HepG2 (cell line): ENCODE measurements around the gene CAV3. TPM values are rescaled to one million over a fixed set of nuclear protein-coding genes. Genes with fewer than 3 reads are reported as not detected.

ENCODE experiments used
- EEA1 ChIP-seq: sonication (generic); formaldehyde crosslinking; IDR thresholded peaks from 2 replicates; pipeline ENCODE4 v1.5.1; 2020; ENCODE audit warnings: mild to moderate bottlenecking, missing genetic modification reagents, borderline replicate concordance
- GABPA ChIP-seq, 2 experiments: IDR thresholded peaks; 2 replicates each; pipeline ENCODE4 v1.6.1; 2011 to 2016; ENCODE audit warnings: low read depth in 2 of 2, low read length in 1 of 2, missing biosample characterization in 1 of 2, missing genetic modification characterization in 1 of 2
- GRHL1 ChIP-seq: sonication (generic); formaldehyde crosslinking; conservative IDR thresholded peaks from 2 replicates; pipeline ENCODE4 v1.8.0; 2022; ENCODE audit warnings: missing genetic modification reagents
- HIC2 ChIP-seq: sonication (generic); formaldehyde crosslinking; IDR thresholded peaks from 2 replicates; pipeline ENCODE4 v1.9.0; 2022; ENCODE audit warnings: low read depth, missing genetic modification reagents
- IKZF5 ChIP-seq: IDR thresholded peaks from 2 replicates; pipeline ENCODE4 v1.6.1; 2018; ENCODE audit warnings: missing genetic modification reagents, mild to moderate bottlenecking, missing compliant biosample characterization
- KLF6 ChIP-seq: IDR thresholded peaks from 2 replicates; pipeline ENCODE4 v1.8.0; 2016; ENCODE audit warnings: missing biosample characterization, missing genetic modification reagents
- RORA ChIP-seq: sonication (generic); formaldehyde crosslinking; IDR thresholded peaks from 2 replicates; pipeline ENCODE4 v1.5.0; 2020; ENCODE audit warnings: mild to moderate bottlenecking, missing genetic modification reagents, moderate library complexity
- SALL1 ChIP-seq: sonication (generic); formaldehyde crosslinking; IDR thresholded peaks from 2 replicates; pipeline ENCODE4 v1.8.0; 2022; ENCODE audit warnings: mild to moderate bottlenecking, missing genetic modification reagents
- TFDP2 ChIP-seq: sonication (generic); formaldehyde crosslinking; IDR thresholded peaks from 2 replicates; pipeline ENCODE4 v1.4.0; 2020; ENCODE audit warnings: missing genetic modification reagents
- ZBTB33 ChIP-seq: sonication (generic); formaldehyde crosslinking; IDR thresholded peaks from 2 replicates; pipeline ENCODE4 v1.4.0; 2020; ENCODE audit warnings: missing genetic modification reagents
- ZNF281 ChIP-seq: sonication (generic); formaldehyde crosslinking; IDR thresholded peaks from 2 replicates; pipeline ENCODE4 v1.4.0; 2020; ENCODE audit warnings: missing genetic modification reagents, borderline replicate concordance
- ZNF574 ChIP-seq: sonication (generic); formaldehyde crosslinking; IDR thresholded peaks from 2 replicates; pipeline ENCODE4 v1.4.0; 2020; ENCODE audit warnings: missing genetic modification reagents
- polyA plus RNA-seq, 8 experiments: library from polyadenylated mRNA; depleted of rRNA in 3 of 8; stranded (reverse) in 7 of 8; unstranded in 1 of 8; fragments of >200 nt; fragmentation: Illumina TruSeq in 4 of 8; extraction: Trizol in 4 of 8; gene quantifications; 2 replicates each; pipeline versions ENCODE4 v1.2.1 to v1.2.3, GENCODE V29; 2011 to 2016; ENCODE audit warnings: low read depth in 4 of 8, missing spikeins in 1 of 8, mixed read lengths in 1 of 8; ENCODE audit not compliant: insufficient read depth in 1 of 8
- total RNA-seq, 5 experiments: library from RNA; depleted of rRNA; stranded (reverse); fragments of >200 nt; fragmentation: Illumina TruSeq; extraction: Trizol; gene quantifications; 2 replicates each; pipeline ENCODE4 v1.2.3, GENCODE V29; 2016; ENCODE audit warnings: low read depth in 1 of 5

The CAV3 gene
- total and polyA plus RNA-seq, 2 of the 13 experiments (the other 11 are each of a cell fraction or from before 2014, with no cell fraction given), result not detected

GRCh38 chr3:8769088-8769822 is 35.7 kb downstream of the CAV3 start, which contains the start of gene OXTR (continued):
- TF ChIP-seq RORA, result no peak
- TF ChIP-seq ZNF574 (CRISPR knock-in tag), result peak; percentile 36; the same call in 1 of the 2 replicates
- peak; percentile 31; the same call in 1 of the 2 replicates for TF ChIP-seq IKZF5 (CRISPR knock-in tag)
- 0 out of 2 replicates have a peak, but pooled peaks have one; percentile 34 for TF ChIP-seq KLF6
- no peak for TF ChIP-seq EEA1 (CRISPR knock-in tag)
- peak; percentile 48; the same call in 1 of the 2 replicates for TF ChIP-seq TFDP2
- no peak for TF ChIP-seq HIC2 (CRISPR knock-in tag)
- TF ChIP-seq SALL1 (CRISPR knock-in tag), result peak; percentile 62; the same call in 1 of the 2 replicates
- TF ChIP-seq ZNF281 (CRISPR knock-in tag), result no peak
- TF ChIP-seq GRHL1 (CRISPR knock-in tag), result no peak
- peak; percentile 36; the same call in 1 of the 2 replicates for TF ChIP-seq ZBTB33 (CRISPR knock-in tag)
- no peak for TF ChIP-seq GABPA (IDR thresholded peaks at IDR 0.05; ENCODE audit: low read depth, low read length)
- no peak for TF ChIP-seq GABPA (CRISPR knock-in tag; IDR thresholded peaks at IDR 0.05; ENCODE audit: low read depth)
